ENCODE data around the gene PCNT.
A peak's percentile ranks its signal among the peaks of the same experiment; 100 is the strongest.
"Not testable (repeated sequence)": the region's sequence is repeated elsewhere in the genome, so short reads cannot be mapped to it uniquely, and the experiment has no call there.

The PCNT gene

DNA sequence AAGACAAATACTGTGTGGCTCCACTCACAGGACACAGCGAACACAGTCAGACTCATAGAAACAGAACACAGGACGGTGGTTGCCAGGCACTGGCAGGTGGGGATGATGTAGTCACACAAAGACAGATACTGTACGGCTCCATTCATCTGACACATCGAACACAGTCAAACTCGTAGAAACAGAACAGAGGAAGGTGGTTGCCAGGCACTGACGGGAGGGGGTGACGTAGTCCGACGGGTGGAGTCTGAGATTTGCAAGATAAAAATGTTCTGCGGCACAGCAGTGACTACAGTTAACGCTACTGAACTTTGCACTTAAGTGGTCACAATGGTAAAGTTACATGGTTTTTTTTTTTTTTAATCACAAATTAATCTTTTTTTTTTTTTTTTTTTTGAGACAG lies 19.0 kb upstream of the PCNT start:
- DNase-seq, result no peak

DNA sequence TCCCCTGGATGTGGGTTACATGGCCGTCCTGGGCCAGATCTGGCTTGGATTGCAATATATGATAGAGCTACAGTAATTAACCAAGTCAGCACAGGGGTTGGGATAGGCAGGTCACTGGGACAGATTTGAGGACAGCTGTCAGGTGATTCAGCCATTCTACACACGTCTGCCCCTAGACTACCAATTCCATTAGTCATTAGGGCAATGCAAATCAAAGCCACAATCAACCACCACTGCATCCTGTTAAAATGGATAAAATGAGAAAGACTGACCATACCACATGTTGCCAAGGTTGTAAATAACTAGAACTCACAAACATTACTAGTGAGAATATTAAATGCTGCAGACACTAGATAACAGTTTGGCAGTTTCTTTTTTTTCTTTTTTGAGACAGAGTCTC lies 16.3 kb upstream of the PCNT start:
- no peak for DNase-seq

DNA sequence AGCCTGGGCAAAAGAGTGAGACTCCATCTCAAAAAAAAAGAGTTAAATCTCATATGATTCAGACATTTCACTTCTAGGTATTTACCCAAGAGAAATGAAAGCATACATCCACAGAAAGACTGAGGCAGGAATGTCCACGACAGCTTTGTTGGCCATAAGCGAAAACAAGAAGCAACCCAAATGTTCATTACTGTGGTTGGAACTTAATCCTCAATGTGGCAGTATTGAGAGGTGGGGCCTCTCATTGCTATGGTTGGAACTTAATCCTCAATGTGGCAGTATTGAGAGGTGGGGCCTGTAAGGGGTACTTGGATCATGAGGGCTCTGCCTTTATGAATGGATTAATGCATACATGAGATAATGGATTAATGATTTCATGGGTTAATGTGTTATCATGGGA lies 15.5 kb upstream of the PCNT start:
- no peak for DNase-seq

DNA sequence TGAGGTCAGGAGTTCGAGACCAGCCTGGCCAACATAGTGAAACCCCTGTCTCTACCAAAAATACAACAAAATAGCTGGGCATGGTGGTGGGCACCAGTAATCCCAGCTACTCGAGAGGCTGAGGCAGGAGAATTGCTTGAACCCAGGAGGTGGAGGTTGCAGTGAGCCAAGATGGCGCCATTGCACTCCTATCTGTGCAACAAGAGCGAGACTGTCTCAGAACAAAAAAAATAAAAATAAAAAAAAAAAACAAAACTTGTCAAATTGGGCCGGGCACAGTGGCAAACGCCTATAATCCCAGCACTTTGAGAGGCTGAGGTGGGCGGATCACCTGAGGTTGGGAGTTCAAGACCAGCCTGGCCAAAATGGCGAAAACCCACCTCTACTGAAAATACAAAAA lies 13.7 kb upstream of the PCNT start:
- not testable (repeated sequence) for DNase-seq

DNA sequence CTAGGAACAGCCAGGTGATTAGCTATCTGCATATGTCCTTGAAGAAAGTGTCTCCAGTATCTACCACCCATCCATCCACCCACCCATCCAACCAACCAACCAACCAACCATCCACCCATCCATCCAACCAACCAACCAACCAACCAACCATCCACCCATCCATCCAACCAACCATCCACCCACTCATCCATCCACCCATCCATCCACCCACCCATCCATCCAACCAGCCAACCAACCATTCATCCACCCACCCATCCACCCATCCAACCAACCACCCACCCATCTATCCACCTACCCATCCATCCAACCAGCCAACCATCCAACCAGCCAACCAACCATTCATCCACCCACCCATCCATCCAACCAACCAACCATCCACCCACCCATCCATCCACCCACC lies 12.4 kb upstream of the PCNT start:
- no peak for DNase-seq

DNA sequence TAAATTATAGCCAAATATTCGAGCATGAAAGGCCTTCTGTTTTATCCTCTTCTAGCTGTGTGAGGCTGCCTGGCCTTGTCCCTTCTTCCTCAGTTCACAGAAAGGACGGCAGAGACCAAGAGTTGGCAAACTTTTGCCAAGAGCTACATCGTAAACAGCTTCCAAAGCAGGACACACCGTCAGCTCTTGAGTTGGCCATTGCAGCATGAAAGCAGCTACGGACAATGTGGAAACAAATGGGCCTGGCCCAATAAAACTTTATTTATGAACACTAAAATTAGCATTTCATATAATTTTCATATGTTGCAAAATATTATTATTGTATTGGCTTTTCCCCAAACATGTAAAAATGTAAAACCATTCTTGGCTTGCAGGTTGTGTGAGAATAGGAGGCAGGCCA lies 11.0 kb upstream of the PCNT start:
- DNase-seq, result no peak

DNA sequence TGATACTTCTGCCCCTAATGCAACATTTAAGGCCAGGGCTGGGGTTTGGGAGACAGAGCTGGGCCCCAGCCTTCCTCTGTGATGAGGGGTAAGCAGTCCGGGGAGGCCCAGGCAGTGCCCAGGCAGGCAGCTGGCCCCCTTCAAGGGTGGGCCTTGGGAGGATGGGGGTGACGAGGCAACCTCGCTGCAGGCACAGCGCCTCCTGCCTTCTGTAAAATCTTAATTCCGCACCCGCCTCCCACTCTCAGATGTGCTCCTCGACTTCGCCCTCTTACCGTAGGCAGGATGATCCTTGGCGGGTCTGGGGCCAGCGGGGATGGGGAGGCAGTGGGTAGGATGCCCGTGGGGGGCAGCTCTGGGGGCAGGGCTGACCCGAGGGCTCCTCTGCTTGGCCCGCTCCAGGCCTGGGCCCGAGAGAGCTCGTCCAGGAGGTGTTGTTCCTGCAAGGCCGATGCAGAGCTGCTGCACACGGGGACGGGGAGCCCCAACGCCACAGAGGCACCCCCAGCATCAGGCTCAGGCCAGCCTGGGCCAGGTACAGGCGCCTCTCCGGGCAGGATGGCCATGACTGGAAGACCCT lies 9.4 kb upstream of the PCNT start:
- no peak for DNase-seq

DNA sequence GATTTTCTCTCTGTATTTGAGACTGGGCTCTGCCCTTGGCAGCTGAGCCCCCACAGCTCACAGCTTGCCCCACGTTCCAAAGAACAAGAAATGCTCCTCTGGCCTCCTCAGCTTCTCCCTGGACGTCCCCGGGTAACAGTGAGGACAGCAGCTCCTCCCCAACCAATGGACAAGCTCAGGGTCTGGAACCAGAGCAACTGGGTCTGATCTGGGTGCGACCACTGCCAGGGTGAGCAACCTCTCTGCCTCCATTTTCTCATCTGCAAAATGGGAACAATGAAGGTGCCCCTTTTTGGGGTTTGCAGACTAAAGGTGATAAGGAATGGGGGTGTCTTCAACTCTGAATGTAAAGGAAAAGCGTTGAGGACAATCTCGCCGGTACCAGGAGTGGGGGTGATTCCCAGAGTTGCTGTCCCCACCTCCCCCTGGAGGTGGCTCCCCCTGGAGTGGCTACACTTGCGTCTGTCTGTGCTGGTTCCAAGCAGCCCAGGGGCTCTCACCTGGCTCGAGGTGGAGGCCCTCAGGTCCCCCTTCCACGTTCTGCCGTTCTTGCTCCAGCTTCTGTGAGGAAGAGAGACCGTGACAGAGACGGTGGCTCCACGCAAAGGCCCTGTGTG lies 7.1 kb upstream of the PCNT start:
- DNase-seq, result no peak

DNA sequence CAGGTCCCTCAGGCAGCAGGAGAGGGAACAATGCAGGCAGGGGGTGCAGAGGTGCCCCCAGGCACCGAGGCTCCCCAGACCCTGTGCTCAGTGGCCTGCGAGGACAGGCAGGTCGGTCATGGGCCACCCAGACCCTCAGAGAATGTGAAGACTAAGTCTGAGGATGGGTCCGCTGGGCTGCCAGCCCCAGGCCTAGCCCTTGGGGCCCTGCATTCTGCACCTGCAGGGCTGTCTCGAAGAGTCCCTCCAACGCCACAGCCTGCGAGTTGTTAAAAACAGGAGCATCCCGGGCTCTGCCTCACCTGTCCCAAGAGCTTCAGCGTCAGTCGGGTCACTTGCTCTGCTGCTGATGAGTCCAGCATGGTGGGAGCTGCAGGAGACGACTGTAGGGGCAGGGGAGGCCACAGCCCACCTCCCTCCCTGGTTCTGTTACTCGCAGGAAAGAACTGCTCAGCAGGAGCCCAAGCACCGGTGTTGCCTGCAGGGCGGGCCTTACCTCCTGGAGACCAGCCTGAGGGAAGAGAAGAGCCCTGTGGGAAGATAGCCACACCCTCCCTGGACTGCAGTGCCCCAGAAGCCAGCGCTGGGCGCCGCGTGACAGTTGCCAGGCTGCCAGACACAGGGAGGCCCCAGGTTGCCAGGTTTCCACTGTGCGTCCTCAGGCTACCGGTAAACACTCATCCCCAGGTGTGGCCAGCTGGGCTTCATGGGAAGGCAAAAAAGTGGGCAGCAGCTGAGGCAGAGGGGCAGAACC lies 6.1 kb upstream of the PCNT start:
- no peak for DNase-seq

DNA sequence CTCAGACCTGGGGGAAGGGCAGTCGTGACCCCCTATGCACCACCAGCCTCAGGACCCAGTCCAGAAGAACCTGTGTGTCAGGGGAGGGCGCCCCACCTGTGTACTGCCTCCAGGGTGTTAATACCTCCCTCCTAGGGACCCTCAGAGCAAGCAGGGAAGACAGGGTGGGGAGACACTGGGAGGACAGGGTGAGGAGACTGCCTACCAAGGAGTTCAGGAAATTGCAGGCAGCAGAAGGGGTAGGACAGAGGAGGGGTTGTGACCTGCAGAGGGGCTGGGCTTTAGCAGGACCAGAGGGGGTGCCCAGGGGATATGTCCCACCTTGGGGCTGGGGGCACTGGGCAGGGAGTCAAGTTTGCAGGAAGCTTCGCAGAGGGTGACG lies 5.5 kb upstream of the PCNT start:
- no peak for DNase-seq

DNA sequence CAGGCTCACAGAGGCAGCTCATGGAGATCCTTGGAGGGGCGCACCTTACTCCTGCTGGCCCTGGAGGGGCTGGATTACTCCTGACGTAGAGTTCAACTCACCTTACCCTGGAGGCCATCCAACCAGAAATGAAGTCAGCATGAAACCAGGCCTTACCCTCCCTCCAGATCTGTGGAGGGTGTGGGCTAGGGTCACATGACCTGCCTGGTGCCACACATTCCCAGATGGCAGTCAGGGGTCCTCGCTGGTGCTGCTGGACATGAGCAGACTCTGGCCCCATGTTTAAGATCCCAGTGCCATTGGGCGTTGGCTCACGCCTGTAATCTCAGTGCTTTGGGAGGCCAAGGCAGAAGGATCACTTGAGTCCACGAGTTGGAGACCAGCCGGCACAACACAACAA lies 4.8 kb upstream of the PCNT start:
- no peak for DNase-seq

DNA sequence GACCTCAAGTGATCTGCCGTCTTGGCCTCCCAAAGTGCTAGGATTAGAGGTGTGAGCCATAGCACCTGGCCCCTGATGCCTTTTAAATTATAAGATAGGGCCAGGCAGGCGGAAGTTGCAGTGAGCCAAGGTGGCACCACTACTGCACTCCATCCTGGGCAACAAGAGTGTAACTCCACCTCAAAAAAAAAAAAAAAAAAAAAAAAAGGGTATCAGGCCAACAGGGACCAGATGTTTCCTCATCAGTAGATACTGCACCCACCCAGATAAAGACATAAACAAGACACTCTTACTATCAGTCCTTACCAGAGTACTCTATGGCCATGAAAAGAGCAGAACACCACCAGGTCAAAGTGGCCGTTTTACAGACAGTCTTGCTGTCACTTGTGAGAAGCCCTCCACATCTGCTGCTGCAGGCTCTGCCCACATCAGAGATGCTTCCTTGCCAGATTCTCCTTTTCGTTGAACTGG lies 3.6 kb upstream of the PCNT start:
- DNase-seq, result no peak

DNA sequence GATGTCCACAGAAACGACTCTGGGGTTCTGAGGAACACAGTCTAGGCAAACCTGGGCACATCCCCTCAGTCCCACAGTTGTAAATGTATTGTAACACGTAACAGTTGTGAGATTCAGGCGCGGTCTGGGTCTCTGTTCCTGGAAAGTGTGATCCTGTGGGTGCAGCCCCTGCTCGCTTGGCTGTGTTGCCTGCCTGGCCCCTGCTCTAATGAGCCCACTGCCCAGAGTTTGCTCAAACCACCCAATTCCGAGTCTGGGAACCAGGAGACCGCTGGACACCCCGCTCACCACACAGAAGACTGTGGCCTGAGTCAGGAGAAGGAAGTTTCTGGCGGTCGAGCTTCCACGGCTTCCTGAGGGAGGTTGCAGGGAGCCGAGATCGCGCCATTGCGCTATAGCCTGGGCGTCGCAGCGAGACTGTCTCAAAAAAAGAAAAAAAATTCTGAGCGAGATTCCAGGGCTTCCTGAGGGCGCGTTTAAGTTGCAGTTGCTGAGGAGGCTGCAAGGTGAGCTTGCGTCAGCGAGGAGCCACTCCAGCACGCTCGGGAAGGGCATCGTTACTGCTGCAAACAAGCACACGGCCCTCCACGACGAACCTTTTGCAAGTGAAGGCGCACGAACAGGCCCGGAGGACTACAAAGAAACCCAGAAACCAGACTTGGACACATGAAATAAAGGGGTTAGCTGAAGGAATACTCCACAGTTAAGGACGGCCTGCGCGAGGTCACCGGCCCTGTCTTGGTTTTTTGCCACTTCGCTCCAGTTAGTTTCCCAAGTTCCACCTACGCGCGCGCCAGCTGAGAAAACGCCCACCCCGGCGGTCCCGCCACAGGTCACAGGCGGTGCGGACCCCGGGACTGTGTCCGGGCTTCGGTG lies 1.4 kb upstream of the PCNT start:
- no peak for DNase-seq

DNA sequence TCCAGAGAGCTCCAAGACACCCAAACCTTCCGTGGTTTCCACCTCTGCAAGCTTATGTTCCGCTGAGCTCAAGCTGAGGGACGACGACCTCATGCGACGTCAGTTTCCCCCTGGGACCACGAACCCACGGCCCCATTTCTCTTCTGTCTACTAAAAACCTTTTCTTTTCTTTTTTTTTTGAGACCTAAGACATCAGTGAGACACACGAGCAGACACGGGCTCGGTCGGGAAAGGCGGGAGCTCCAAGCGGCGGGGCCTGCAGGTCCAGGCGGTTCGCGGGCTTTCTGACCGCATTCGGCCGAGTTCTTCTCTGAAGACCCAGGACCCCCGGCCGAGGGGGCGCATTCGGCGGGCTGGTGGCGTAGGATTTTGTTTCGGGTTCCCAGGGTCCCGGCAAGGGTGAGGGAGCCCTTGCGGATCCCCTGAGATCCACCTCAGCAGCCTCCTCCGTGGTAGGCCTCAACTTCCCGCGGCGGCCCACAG lies 688 bp upstream of the PCNT start:
- DNase-seq, result no peak

DNA sequence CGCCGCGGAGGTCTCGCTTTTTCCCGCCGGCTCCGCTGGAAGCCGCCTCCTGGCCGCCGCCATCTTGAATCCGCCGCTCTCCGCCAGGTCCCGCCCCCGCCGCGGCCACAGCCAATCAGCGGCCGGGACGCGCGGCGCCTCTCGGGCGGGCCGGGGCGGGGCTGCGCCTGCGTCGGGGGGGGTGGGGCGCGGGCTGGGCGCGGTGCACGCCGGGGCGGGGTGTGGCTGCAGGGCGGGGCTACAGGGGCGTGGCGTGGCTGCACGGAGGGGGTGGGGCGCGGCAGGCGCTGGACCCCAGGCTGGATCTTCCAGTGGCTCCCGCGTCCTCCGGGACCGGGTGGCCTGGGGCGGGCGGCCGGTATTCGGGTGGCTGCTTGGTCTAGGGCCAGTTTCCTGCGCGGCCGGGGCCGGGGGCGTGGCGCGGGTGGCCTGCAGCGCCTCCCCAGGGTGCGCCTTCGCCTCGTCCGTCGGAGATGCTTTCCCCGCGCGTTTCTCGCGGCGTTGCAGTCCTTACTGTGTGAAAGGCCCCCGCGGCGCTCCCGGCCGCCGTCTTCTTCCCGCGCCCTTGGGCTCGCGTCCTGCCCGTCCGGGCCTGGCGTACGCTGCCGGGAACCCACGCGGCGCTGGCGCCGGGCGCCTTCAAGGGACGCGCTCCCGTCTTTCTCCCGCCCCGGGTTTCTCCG lies 575 bp downstream of the PCNT start:
- DNase-seq, result peak; percentile 52

DNA sequence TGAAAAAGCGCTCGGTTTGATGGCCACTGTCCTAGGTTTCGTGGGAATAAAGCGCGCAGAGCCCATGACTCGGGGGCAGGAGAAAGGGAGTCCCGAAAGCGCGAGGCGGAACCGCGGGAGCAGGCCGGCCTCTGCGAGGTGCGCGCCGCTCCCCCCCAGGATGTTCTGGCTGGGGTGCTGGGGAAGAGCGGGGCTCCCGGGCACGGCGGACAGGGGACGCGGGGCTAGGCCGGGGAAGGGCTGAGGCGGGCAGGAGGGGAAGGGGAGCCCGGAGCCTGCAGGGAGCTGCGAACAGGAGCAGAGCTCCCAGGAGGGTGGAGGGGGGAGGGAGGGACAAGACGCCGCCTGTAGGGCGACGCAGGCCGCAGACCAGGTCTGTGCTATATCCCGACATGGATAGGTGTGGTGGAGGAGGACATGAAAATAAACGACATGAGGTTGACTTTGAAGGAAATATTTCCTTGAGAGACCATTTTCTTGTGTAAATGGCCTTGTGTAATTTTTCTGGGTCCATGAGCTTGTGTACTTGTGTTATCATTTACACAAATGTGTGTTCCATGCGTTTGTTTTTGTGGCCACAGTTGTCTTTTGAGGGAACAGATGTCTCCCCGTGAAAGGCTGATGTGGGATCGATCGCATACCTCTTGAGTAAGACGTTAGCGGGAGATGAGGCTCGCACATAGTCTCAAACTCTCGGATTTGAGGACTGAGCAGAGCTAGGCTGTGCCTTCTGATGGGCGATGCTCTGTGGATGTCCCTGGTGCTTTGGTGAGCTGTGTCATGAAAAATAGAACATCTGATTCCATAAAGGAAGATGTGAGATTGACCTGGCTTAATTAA lies 1.3 kb downstream of the PCNT start:
- peak; percentile 27 for DNase-seq

DNA sequence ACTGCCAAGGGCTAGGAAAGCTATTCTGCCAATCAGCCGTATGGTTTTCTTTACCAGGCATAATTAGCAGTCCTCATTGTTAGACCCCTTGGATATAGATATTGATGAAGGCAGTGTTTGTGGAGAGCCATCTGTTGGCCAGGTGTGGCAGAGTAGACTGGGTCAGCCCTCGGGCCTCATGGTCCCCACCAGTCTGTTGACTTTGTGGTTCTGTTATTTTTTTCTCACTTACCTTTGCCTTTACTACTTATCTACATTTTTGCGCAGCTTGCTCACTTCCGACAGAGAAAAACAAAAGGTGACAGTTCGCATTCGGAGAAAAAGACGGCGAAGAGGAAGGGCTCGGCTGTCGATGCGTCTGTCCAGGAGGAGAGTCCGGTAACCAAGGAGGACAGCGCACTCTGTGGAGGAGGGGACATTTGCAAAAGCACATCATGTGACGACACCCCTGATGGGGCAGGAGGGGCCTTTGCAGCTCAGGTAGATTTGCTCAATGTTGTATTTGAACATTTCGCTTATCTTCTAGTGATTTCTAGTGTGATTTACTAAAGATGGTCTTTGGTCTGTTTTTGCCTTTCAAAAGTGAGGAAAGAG lies 2.3 kb downstream of the PCNT start:
- no peak for DNase-seq

DNA sequence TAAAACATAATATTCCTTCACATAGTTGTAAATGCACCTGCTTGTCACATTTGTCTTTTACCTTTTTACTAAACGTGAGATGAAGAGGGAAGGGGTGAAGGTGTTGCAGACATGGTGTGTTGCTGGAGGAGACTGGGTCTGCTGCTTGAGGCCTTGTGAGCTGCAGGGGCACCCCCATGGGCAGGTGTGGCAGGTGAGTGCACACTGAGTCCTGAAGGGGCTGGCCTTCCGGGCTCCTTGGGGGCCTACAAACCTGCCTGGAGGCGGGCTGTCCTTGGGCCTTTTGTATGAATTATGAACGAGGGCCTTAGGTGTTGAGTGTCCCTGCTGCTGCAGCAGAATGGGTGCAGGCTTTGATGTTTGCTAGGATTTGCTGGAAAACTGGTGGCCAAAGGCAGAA lies 3.8 kb downstream of the PCNT start:
- DNase-seq, result no peak

DNA sequence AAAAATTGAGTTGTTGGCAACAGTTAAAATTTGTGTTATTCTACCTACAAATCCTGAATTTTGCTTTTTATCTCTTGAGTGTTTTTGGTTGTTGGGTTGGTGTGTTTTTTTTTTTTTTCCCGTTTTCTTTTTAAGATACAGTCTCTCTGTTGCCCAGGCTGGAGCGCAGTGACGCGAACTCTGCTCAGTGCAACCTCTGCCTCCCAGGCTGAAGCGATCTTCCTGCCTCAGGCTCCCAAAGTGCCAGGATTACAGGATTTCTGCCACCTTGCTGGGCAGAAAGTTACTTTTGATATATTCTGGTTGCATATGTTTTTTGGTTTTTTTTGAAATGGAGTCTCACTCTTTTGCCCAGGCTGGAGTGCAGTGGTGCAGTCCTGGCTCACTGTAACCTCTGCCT lies 4.2 kb downstream of the PCNT start:
- DNase-seq, result no peak

DNA sequence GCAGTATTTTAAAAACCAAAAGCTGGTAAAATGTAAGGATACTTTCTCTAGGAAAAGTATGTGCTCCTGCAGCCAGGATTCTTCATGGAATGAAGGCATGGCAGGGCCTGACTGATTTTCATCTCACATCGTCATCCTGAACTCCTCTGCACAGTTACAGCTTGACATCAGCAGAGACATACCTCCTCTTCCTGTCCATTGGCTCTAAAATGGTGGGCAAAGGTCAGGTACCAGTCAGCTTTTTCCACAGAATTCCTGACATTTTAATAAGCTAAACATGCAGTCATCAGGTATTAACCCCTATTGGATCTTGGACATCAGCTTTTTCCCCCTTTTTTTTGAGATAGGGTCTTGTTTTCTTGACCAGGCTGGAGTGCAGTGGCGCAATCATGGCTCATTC lies 5.8 kb downstream of the PCNT start:
- no peak for DNase-seq

DNA sequence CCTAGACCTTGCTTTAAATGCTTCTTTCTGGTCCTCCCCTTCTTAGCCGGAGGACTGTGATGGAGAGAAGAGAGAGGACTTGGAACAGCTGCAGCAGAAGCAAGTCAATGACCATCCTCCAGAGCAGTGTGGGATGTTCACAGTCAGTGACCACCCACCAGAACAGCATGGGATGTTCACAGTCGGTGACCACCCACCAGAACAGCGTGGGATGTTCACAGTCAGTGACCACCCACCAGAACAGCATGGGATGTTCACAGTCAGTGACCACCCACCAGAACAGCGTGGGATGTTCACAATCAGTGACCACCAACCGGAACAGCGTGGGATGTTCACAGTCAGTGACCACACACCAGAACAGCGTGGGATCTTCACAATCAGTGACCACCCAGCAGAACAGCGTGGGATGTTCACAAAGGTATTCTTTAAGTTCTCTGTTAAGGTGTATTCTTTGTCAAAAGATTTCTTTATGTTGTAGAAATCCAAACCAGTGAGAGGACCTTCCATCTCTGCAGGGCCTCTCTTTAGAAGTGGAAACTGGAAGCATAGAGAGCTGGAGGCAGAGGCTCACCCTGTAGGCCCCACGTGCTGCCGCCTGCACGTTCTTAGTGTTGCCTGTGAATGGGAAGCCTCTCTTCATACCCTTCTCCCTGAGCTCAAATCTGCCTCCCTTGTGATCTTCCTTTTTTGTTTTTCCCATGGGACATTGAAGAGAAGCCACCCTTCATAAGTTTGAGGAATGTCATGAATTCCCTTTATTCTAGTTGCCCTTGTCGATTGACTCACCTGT lies 10.6 kb downstream of the PCNT start:
- DNase-seq, result no peak
